ENCODE results near the gene MAGEH1. TPM values are rescaled to one million over a fixed set of nuclear protein-coding genes. Genes with fewer than 3 reads are reported as not detected.
"Not testable (repeated sequence)": the region's sequence is repeated elsewhere in the genome, so short reads cannot be mapped to it uniquely, and the experiment has no call there.

MAGEH1 gene
- total RNA-seq, 1 experiment from 2014 or later, result 8.6 TPM

DNA sequence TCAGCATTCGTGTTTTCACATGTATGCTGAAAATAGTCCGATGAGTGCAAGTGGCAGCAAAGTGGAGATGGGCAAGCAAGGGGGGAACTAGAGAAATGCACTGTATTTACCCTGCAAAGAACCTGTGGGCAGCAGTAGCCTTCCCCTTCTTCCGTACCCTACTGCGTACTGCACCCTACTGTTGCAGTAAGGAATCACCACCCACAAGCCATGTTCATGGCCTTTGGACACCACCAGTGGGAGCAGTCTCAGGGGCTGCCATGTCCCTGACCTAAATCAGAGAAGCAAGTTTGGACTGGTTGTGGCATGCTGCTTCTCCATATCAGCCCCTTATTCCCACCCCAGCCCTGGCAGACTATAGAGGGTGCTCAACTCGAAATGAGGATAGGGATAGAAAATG is 12.1 kb downstream of the MAGEH1 start:
- H3K4me3 ChIP-seq (ENCODE audit: low read depth, low read length, poor library complexity, severe bottlenecking); H3K4me1 ChIP-seq (ENCODE audit: insufficient read depth, low read length, poor library complexity, severe bottlenecking); H3K27me3 ChIP-seq (replicated peaks; ENCODE audit: insufficient read depth, low read depth, low read length, poor library complexity); DNase-seq (ENCODE audit: low spot score); H3K9me3 ChIP-seq (ENCODE audit: low read depth, low read length, poor library complexity, severe bottlenecking); CTCF ChIA-PET; H3K27ac ChIP-seq (ENCODE audit: low read depth, low read length, poor library complexity, severe bottlenecking); intact Hi-C loops (cut with micrococcal nuclease; ENCODE audit: unreplicated experiment); BruUV-seq (replicated peaks); H3K36me3 ChIP-seq (ENCODE audit: insufficient read depth, low read length, poor library complexity, severe bottlenecking); POLR2A ChIA-PET (ENCODE audit: low non-redundant PET): not testable (repeated sequence)

DNA sequence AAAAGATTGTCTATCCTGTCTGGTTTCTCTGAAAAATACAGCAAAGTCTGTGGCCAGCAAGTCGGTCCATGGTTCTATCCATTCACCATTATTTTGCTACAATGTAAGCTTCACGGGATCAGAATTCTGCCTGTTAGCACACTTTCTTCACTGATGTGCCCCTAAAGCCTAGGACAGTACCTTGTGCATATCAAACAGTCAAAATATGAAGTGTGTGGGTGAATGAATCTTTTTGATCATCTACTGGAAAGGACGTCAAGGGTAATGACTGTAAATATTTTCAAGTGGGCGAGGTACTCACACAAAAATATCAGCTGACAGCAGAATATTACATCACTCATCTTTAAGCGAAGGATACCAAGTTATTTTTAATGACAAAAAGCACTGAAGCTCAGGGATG is 13.2 kb downstream of the MAGEH1 start:
- intact Hi-C loops (cut with micrococcal nuclease; ENCODE audit: unreplicated experiment); H3K9me3 ChIP-seq (ENCODE audit: low read depth, low read length, poor library complexity, severe bottlenecking); POLR2A ChIA-PET (ENCODE audit: low non-redundant PET); H3K4me3 ChIP-seq (ENCODE audit: low read depth, low read length, poor library complexity, severe bottlenecking); DNase-seq (ENCODE audit: low spot score); H3K27ac ChIP-seq (ENCODE audit: low read depth, low read length, poor library complexity, severe bottlenecking); H3K4me1 ChIP-seq (ENCODE audit: insufficient read depth, low read length, poor library complexity, severe bottlenecking); H3K36me3 ChIP-seq (ENCODE audit: insufficient read depth, low read length, poor library complexity, severe bottlenecking); H3K27me3 ChIP-seq (replicated peaks; ENCODE audit: insufficient read depth, low read depth, low read length, poor library complexity); CTCF ChIA-PET; BruUV-seq (replicated peaks): not testable (repeated sequence)

GRCh38 chrX:55465791-55466190 is 13.9 kb downstream of the MAGEH1 start:
- H3K36me3 ChIP-seq (ENCODE audit: insufficient read depth, low read length, poor library complexity, severe bottlenecking); H3K4me1 ChIP-seq (ENCODE audit: insufficient read depth, low read length, poor library complexity, severe bottlenecking); H3K27me3 ChIP-seq (replicated peaks; ENCODE audit: insufficient read depth, low read depth, low read length, poor library complexity); BruUV-seq (replicated peaks); POLR2A ChIA-PET (ENCODE audit: low non-redundant PET); H3K4me3 ChIP-seq (ENCODE audit: low read depth, low read length, poor library complexity, severe bottlenecking); intact Hi-C loops (cut with micrococcal nuclease; ENCODE audit: unreplicated experiment); CTCF ChIA-PET; H3K27ac ChIP-seq (ENCODE audit: low read depth, low read length, poor library complexity, severe bottlenecking); H3K9me3 ChIP-seq (ENCODE audit: low read depth, low read length, poor library complexity, severe bottlenecking); DNase-seq (ENCODE audit: low spot score): not testable (repeated sequence)

- H3K36me3 ChIP-seq (ENCODE audit: insufficient read depth, low read length, poor library complexity, severe bottlenecking); BruUV-seq (replicated peaks); H3K27me3 ChIP-seq (replicated peaks; ENCODE audit: insufficient read depth, low read depth, low read length, poor library complexity); H3K9me3 ChIP-seq (ENCODE audit: low read depth, low read length, poor library complexity, severe bottlenecking); DNase-seq (ENCODE audit: low spot score); H3K4me3 ChIP-seq (ENCODE audit: low read depth, low read length, poor library complexity, severe bottlenecking); POLR2A ChIA-PET (ENCODE audit: low non-redundant PET); H3K4me1 ChIP-seq (ENCODE audit: insufficient read depth, low read length, poor library complexity, severe bottlenecking); H3K27ac ChIP-seq (ENCODE audit: low read depth, low read length, poor library complexity, severe bottlenecking); CTCF ChIA-PET; intact Hi-C loops (cut with micrococcal nuclease; ENCODE audit: unreplicated experiment): not testable (repeated sequence)
Measured at GRCh38 chrX:55479956-55480355, 28.0 kb downstream of the MAGEH1 start.

- ChIA-PET POLR2A (ENCODE audit: low non-redundant PET) (no interaction called here), CTCF (no interaction called here)
- Histone ChIP-seq H3K27ac (ENCODE audit: low read depth, low read length, poor library complexity, severe bottlenecking) (no peak overlapping the region), H3K9me3 (ENCODE audit: low read depth, low read length, poor library complexity, severe bottlenecking) (no peaks in the 10 kb centered on the region), H3K36me3 (ENCODE audit: insufficient read depth, low read length, poor library complexity, severe bottlenecking) (no peaks in the 10 kb centered on the region), H3K4me1 (ENCODE audit: insufficient read depth, low read length, poor library complexity, severe bottlenecking) (no peaks in the 10 kb centered on the region), H3K27me3 (replicated peaks; ENCODE audit: insufficient read depth, low read depth, low read length, poor library complexity) (no peaks in the 10 kb centered on the region), H3K4me3 (ENCODE audit: low read depth, low read length, poor library complexity, severe bottlenecking) (no peak overlapping the region)
- DNase-seq (ENCODE audit: low spot score), result no peak
- TF ChIP-seq EZH2 (IDR thresholded peaks at IDR 0.05; ENCODE audit: borderline replicate concordance, low read depth, low read length, poor library complexity, severe bottlenecking), result no peak
- TF ChIP-seq, protein P1, sequence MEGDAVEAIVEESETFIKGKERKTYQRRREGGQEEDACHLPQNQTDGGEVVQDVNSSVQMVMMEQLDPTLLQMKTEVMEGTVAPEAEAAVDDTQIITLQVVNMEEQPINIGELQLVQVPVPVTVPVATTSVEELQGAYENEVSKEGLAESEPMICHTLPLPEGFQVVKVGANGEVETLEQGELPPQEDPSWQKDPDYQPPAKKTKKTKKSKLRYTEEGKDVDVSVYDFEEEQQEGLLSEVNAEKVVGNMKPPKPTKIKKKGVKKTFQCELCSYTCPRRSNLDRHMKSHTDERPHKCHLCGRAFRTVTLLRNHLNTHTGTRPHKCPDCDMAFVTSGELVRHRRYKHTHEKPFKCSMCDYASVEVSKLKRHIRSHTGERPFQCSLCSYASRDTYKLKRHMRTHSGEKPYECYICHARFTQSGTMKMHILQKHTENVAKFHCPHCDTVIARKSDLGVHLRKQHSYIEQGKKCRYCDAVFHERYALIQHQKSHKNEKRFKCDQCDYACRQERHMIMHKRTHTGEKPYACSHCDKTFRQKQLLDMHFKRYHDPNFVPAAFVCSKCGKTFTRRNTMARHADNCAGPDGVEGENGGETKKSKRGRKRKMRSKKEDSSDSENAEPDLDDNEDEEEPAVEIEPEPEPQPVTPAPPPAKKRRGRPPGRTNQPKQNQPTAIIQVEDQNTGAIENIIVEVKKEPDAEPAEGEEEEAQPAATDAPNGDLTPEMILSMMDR (conservative IDR thresholded peaks at IDR 0.05; ENCODE audit: low read depth, low read length), result no peak
- no TSS peak for BruUV-seq (replicated peaks)
- intact Hi-C loops (cut with micrococcal nuclease; ENCODE audit: unreplicated experiment), result no loop called here
Measured at GRCh38 chrX:55480390-55481062, 28.6 kb downstream of the MAGEH1 start.
